ENCODE data around the gene FGF5. TPM values are rescaled to one million over a fixed set of nuclear protein-coding genes. Genes with fewer than 3 reads are reported as not detected.
"Not testable (repeated sequence)": the region's sequence is repeated elsewhere in the genome, so short reads cannot be mapped to it uniquely, and the experiment has no call there.

Gene FGF5
- total RNA-seq, 6 experiments from 2014 or later: 248 to 569 (median 522) TPM

GRCh38 chr4:80309294-80310004 lies 43.0 kb downstream of the FGF5 start:
- Mint-ChIP-seq H3K36me3 (ENCODE audit: low read depth) (peaks cover 31% of the 10 kb centered on the region), H3K27ac (peak overlapping the region; percentile 95), H3K4me3 (peak overlapping the region; percentile 78), H3K4me1 (ENCODE audit: low read depth) (peaks cover 94% of the 10 kb centered on the region), H3K9me3 (no peaks in the 10 kb centered on the region), H3K27me3 (ENCODE audit: insufficient read depth) (no peaks in the 10 kb centered on the region; the same call in 1 of the 2 replicates)
- peak; percentile 93 for DNase-seq
- no peak for TF ChIP-seq CTCF (IDR thresholded peaks at IDR 0.05)

GRCh38 chr4:80311130-80311529 lies 44.7 kb downstream of the FGF5 start:
- DNase-seq: no peak
- peaks cover 21% of the 10 kb centered on the region for H3K36me3 Mint-ChIP-seq (ENCODE audit: low read depth)
- H3K27me3 Mint-ChIP-seq (ENCODE audit: insufficient read depth): no peaks in the 10 kb centered on the region; the same call in 1 of the 2 replicates
- peaks cover 90% of the 10 kb centered on the region for H3K4me1 Mint-ChIP-seq (ENCODE audit: low read depth)
- peak overlapping the region; percentile 15 for H3K27ac Mint-ChIP-seq
- TF ChIP-seq CTCF (IDR thresholded peaks at IDR 0.05): no peak
- H3K9me3 Mint-ChIP-seq: no peaks in the 10 kb centered on the region
- H3K4me3 Mint-ChIP-seq: no peak overlapping the region

GRCh38 chr4:80312124-80312523 lies 45.7 kb downstream of the FGF5 start:
- Mint-ChIP-seq H3K4me3 (no peak overlapping the region), H3K27me3 (ENCODE audit: insufficient read depth) (no peaks in the 10 kb centered on the region; the same call in 1 of the 2 replicates), H3K9me3 (no peaks in the 10 kb centered on the region), H3K36me3 (ENCODE audit: low read depth) (peaks cover 17% of the 10 kb centered on the region), H3K4me1 (ENCODE audit: low read depth) (peaks cover 88% of the 10 kb centered on the region), H3K27ac (peak overlapping the region; percentile 15)
- DNase-seq: no peak
- TF ChIP-seq CTCF (IDR thresholded peaks at IDR 0.05): no peak

- Mint-ChIP-seq H3K4me3 (no peak overlapping the region), H3K36me3 (ENCODE audit: low read depth) (peaks cover 17% of the 10 kb centered on the region), H3K4me1 (ENCODE audit: low read depth) (peaks cover 88% of the 10 kb centered on the region), H3K9me3 (no peaks in the 10 kb centered on the region), H3K27ac (no peak overlapping the region), H3K27me3 (ENCODE audit: insufficient read depth) (no peaks in the 10 kb centered on the region; the same call in 1 of the 2 replicates)
- TF ChIP-seq CTCF (IDR thresholded peaks at IDR 0.05): no peak
- no peak for DNase-seq
Measured at GRCh38 chr4:80313627-80314026, 47.2 kb downstream of the FGF5 start.

- not testable (repeated sequence) for H3K27ac Mint-ChIP-seq; DNase-seq; H3K4me3 Mint-ChIP-seq; H3K27me3 Mint-ChIP-seq (ENCODE audit: insufficient read depth); H3K9me3 Mint-ChIP-seq
- H3K4me1 Mint-ChIP-seq (ENCODE audit: low read depth): peaks cover 86% of the 10 kb centered on the region
- H3K36me3 Mint-ChIP-seq (ENCODE audit: low read depth): peaks cover 12% of the 10 kb centered on the region
Measured at GRCh38 chr4:80315848-80316247, 49.4 kb downstream of the FGF5 start.

- H3K27me3 Mint-ChIP-seq (ENCODE audit: insufficient read depth): no peaks in the 10 kb centered on the region; the same call in 1 of the 2 replicates
Measured at GRCh38 chr4:80321341-80321740, 54.9 kb downstream of the FGF5 start.

More at GRCh38 chr4:80321341-80321740, 54.9 kb downstream of the FGF5 start:
- Mint-ChIP-seq H3K4me3 (no peak overlapping the region), H3K27ac (peak overlapping the region; percentile 32; the same call in 1 of the 2 replicates), H3K9me3 (no peaks in the 10 kb centered on the region), H3K4me1 (ENCODE audit: low read depth) (peaks cover 60% of the 10 kb centered on the region), H3K36me3 (ENCODE audit: low read depth) (peaks cover 5% of the 10 kb centered on the region; the same call in 1 of the 2 replicates)
- TF ChIP-seq CTCF (IDR thresholded peaks at IDR 0.05): no peak
- DNase-seq: no peak
